GM18861 (cell line): Measurements from ENCODE around the gene ING3.

Experiments used
- ATAC-seq: cut with Tn5 transposase; IDR thresholded peaks from one replicate; pipeline ENCODE4 v1.9.1; 2021; ENCODE audit not compliant: unreplicated experiment

ING3 gene

DNA sequence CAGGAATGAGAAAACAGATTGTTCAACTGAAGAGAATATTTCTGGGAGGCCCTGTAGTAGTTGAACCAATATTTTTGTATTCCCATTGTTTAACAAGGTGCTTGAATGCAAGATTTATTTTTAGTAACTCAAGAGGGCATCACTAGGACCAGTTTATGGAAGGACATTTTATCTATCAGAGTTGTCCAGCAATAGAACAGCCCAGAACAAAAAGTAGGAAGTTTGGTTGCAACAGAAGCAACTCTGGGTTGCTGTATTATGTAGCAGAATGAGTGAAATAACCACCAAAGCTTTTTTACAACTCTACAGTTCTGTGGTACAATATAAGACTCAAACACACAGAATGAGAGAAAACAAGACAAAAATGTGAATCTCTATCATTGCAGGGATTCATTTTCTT lies 72.6 kb downstream of the ING3 start:
- no peak for ATAC-seq

GRCh38 chr7:121023683-121024511 lies 73.3 kb downstream of the ING3 start:
- ATAC-seq: no peak

GRCh38 chr7:121024611-121025010 lies 74.0 kb downstream of the ING3 start:
- ATAC-seq: no peak

DNA sequence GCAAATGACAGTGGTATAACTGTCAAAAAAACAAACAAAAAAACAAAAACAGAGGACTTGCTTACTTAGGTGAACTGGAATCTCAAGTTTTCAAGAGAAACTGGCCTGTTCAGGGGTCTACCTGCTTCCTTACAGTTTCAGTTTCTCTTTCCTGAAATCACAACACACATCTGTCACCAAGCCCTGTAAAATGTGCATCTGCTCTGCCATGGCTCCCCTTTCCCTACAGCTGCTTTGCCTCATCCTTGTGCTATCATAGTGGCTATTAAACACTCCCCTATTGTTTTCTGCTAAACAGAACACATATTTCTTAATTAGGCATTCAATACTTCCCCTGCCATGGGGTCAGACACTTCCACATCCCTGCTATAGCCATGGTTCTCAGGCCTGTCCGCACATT lies 75.6 kb downstream of the ING3 start:
- no peak for ATAC-seq

DNA sequence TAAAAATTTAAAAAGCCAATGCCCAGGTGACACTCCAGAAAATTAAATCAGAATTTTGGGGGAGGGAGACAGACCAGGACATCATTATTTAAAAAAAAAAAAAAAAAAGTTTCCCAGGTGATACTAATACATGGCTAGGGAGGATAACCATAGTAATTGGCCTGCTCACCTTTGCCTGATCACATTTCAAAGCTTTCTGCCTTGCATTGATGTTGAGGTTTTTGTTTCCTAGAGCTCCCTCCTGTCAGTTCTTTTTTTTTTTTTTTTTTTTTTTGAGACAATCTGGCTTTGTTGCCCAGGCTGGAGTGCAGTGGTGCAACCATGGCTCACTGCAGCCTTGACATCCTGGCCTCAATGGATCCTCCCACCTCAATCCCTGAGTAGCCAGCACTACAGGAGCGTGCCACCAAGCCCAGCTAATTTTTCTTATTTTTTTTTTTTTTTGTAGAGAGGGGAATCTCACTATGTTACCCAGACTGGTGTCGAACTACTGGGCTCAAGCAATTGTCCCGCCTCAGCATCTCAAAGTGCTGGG lies 76.1 kb downstream of the ING3 start:
- no peak for ATAC-seq
